HEK293 (cell line): ENCODE data around the gene ADAMTS10.

Source experiments
- CTCF ChIA-PET: fragments of 350-600 bp; formaldehyde crosslinking; extraction: SDS; loops from one replicate; lab custom pipeline; 2021; ENCODE audit warnings: antibody characterized with exemption; lab: Yijun Ruan, JAX
- POLR2A ChIA-PET: fragments of 300-600 bp; formaldehyde crosslinking; extraction: SDS; loops from one replicate; lab custom pipeline; 2020; ENCODE audit warnings: antibody characterized with exemption, inconsistent platforms; lab: Yijun Ruan, JAX
- H3K27ac ChIP-seq: fragments of 200-500 bp; sonication (Bioruptor generic); 2 replicates; pipeline ENCODE4 v1.5.1; 2014; ENCODE audit warnings: low read depth, low read length, control low read depth, inconsistent platforms; ENCODE audit errors: extremely low read depth
- H3K36me3 ChIP-seq, 2 experiments: fragments of 200-500 bp in 1 of 2; sonication (Bioruptor generic) in 1 of 2; 1 replicate in 1 of 2; 2 replicates in 1 of 2; pipeline ENCODE4 v1.5.1; 2014 to 2017; ENCODE audit warnings: inconsistent platforms in 2 of 2, low read length in 2 of 2; ENCODE audit not compliant: control insufficient read depth in 2 of 2, insufficient read depth in 1 of 2
- H3K4me1 ChIP-seq: fragments of 200-500 bp; sonication (Bioruptor generic); 2 replicates; pipeline ENCODE4 v1.5.1; 2014; ENCODE audit warnings: mild to moderate bottlenecking, low read length, inconsistent platforms; ENCODE audit not compliant: control insufficient read depth, insufficient read depth
- H3K4me3 ChIP-seq: 2 replicates; pipeline ENCODE4 v1.5.1; 2011; ENCODE audit warnings: low read depth, mild to moderate bottlenecking, control low read depth, low read length, moderate library complexity
- H3K9me3 ChIP-seq: fragments of 200-500 bp; sonication (Bioruptor generic); 2 replicates; pipeline ENCODE4 v1.5.1; 2014; ENCODE audit warnings: low read depth, low read length, inconsistent platforms; ENCODE audit not compliant: control insufficient read depth, insufficient read depth
- PRDM1 ChIP-seq: fragments of 450-650 bp; formaldehyde crosslinking; IDR thresholded peaks from 2 replicates; pipeline ENCODE4; 2016; ENCODE audit warnings: missing biosample characterization, missing genetic modification characterization
- SCRT1 ChIP-seq: fragments of 450-650 bp; formaldehyde crosslinking; IDR thresholded peaks from 2 replicates; pipeline ENCODE4 v1.5.1; 2016; ENCODE audit warnings: missing biosample characterization, missing genetic modification characterization, borderline replicate concordance
- ZIC2 ChIP-seq: fragments of 450-650 bp; formaldehyde crosslinking; IDR thresholded peaks from 2 replicates; pipeline ENCODE4 v1.5.1; 2016; ENCODE audit warnings: missing biosample characterization, missing genetic modification characterization
- ZNF121 ChIP-seq: fragments of 450-650 bp; formaldehyde crosslinking; IDR thresholded peaks from 2 replicates; pipeline ENCODE4 v1.5.1; 2016; ENCODE audit warnings: missing biosample characterization, missing genetic modification characterization
- ZNF16 ChIP-seq: fragments of 450-650 bp; formaldehyde crosslinking; IDR thresholded peaks from 2 replicates; pipeline ENCODE4 v1.5.1; 2016; ENCODE audit warnings: low read depth, missing biosample characterization, missing genetic modification characterization
- ZNF211 ChIP-seq: fragments of 450-650 bp; formaldehyde crosslinking; IDR thresholded peaks from 2 replicates; pipeline ENCODE4 v1.5.1; 2016; ENCODE audit warnings: low read depth, missing biosample characterization, missing genetic modification characterization
- ZNF214 ChIP-seq: fragments of 450-650 bp; formaldehyde crosslinking; IDR thresholded peaks from 2 replicates; pipeline ENCODE4 v1.5.1; 2017; ENCODE audit warnings: missing biosample characterization, mild to moderate bottlenecking, missing genetic modification characterization, borderline replicate concordance
- ZNF239 ChIP-seq: fragments of 450-650 bp; formaldehyde crosslinking; IDR thresholded peaks from 2 replicates; pipeline ENCODE4 v1.5.1; 2016; ENCODE audit warnings: missing biosample characterization, missing genetic modification characterization
- ZNF24 ChIP-seq: fragments of 450-650 bp; formaldehyde crosslinking; IDR thresholded peaks from 2 replicates; pipeline ENCODE4 v1.5.1; 2016; ENCODE audit warnings: missing biosample characterization, missing genetic modification characterization
- ZNF248 ChIP-seq: fragments of 450-650 bp; formaldehyde crosslinking; IDR thresholded peaks from 2 replicates; pipeline ENCODE4 v1.5.1; 2017; ENCODE audit warnings: missing biosample characterization, missing genetic modification characterization
- ZNF335 ChIP-seq: fragments of 450-650 bp; formaldehyde crosslinking; conservative IDR thresholded peaks from 2 replicates; pipeline ENCODE4 v1.5.1; 2016; ENCODE audit warnings: missing biosample characterization, missing genetic modification characterization
- ZNF341 ChIP-seq: fragments of 450-650 bp; formaldehyde crosslinking; IDR thresholded peaks from 2 replicates; pipeline ENCODE4; 2016; ENCODE audit warnings: low read depth, missing biosample characterization, missing genetic modification characterization
- ZNF391 ChIP-seq: fragments of 450-650 bp; formaldehyde crosslinking; IDR thresholded peaks from 2 replicates; pipeline ENCODE4 v1.5.1; 2016; ENCODE audit warnings: low read depth, missing biosample characterization, missing genetic modification characterization, borderline replicate concordance
- ZNF426 ChIP-seq: fragments of 450-650 bp; formaldehyde crosslinking; IDR thresholded peaks from 2 replicates; pipeline ENCODE4 v1.5.1; 2017; ENCODE audit warnings: missing biosample characterization, missing genetic modification characterization, mild to moderate bottlenecking, inconsistent platforms, moderate library complexity
- ZNF514 ChIP-seq: fragments of 450-650 bp; formaldehyde crosslinking; IDR thresholded peaks from 2 replicates; pipeline ENCODE4 v1.5.1; 2016; ENCODE audit warnings: missing biosample characterization, missing genetic modification characterization
- ZNF529 ChIP-seq: fragments of 450-650 bp; formaldehyde crosslinking; IDR thresholded peaks from 2 replicates; pipeline ENCODE4 v1.5.1; 2017; ENCODE audit warnings: missing genetic modification characterization, missing biosample characterization; ENCODE audit not compliant: insufficient replicate concordance
- ZNF623 ChIP-seq: fragments of 450-650 bp; formaldehyde crosslinking; IDR thresholded peaks from 2 replicates; pipeline ENCODE4 v1.5.1; 2016; ENCODE audit warnings: missing biosample characterization, missing genetic modification characterization
- ZNF707 ChIP-seq: fragments of 450-650 bp; formaldehyde crosslinking; IDR thresholded peaks from 2 replicates; pipeline ENCODE4 v1.5.1; 2016; ENCODE audit warnings: missing biosample characterization, missing genetic modification characterization
- ZNF76 ChIP-seq: fragments of 450-650 bp; formaldehyde crosslinking; IDR thresholded peaks from 2 replicates; pipeline ENCODE4; 2016; ENCODE audit warnings: low read depth, missing biosample characterization, missing genetic modification characterization, borderline replicate concordance
- ZNF792 ChIP-seq: fragments of 450-650 bp; formaldehyde crosslinking; IDR thresholded peaks from 2 replicates; pipeline ENCODE4 v1.5.1; 2016; ENCODE audit warnings: missing biosample characterization, missing genetic modification characterization
- ZSCAN30 ChIP-seq: fragments of 450-650 bp; IDR thresholded peaks from 2 replicates; pipeline ENCODE4 v1.5.1; 2018; ENCODE audit warnings: missing biosample characterization, mild to moderate bottlenecking, missing genetic modification characterization, moderate library complexity
- TF ChIP-seq, protein P1 (sequence below): fragments of 450-650 bp; formaldehyde crosslinking; IDR thresholded peaks from 2 replicates; pipeline ENCODE4 v1.5.1; 2017; ENCODE audit warnings: missing biosample characterization, missing genetic modification characterization
- TF ChIP-seq, protein P2 (sequence below): fragments of 450-650 bp; formaldehyde crosslinking; IDR thresholded peaks from 2 replicates; pipeline ENCODE4 v1.5.1; 2017; ENCODE audit warnings: missing biosample characterization, missing genetic modification characterization
- TF ChIP-seq, protein P3 (sequence below): sonication (generic); formaldehyde crosslinking; IDR thresholded peaks from 2 replicates; pipeline ENCODE4 v1.8.1; 2022; ENCODE audit warnings: mild to moderate bottlenecking, moderate library complexity, missing genetic modification reagents

The ADAMTS10 gene

DNA sequence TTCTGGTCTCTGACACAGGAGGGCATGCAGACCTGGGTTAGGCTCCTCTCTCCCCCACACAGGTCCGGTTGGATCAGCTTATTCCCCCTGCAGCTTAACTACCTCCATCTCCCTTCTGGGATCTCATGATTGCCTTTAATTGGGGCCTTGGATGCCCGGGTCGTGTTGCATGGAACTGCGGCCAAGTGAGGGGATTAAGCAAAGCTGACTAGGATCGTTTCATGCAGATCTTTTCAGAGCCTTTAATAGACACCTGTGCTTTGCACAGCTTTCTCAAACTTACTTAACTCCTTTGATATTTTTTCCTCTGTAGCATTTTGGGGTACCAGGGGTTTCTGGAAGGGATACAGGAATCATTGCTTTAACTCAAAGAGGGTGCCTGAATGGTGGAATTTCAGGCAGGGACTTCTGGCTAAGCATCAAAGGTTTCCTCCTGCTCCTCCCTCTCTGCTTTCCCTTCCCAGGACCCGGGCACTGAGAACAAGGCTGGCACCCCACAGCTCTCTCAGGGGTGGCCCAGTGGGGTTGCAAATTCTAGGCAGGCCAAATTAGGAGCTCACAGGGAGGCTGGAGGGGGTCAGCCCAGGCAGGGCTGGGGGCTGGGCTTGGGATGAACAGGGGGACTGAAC is 20.4 kb upstream of the ADAMTS10 start:
- ChIA-PET POLR2A (interaction anchor here (0.6 kb wide), 1 partner anchor 9 kb away, joined by 4 read pairs; no protein-coding TSS in a partner anchor), CTCF (interaction anchor here (0.6 to 1.2 kb wide), 3 partner anchors 11 to 23 kb away, joined by 3 to 5 read pairs (median 3); no protein-coding TSS in a partner anchor)
- no peak overlapping the region for H3K4me3 ChIP-seq
- TF ChIP-seq ZNF707 (tag by site-specific recombination) (no peak), ZIC2 (tag by site-specific recombination) (peak; percentile 98), ZNF239 (peak; percentile 61; the same call in 1 of the 2 replicates)
- H3K9me3 ChIP-seq = no peaks in the 10 kb centered on the region
- H3K4me1 ChIP-seq = 0 out of 2 replicates have a peak, but pooled peaks cover 2% of the 10 kb centered on the region
- H3K27ac ChIP-seq = no peak overlapping the region
- H3K36me3 ChIP-seq = no peaks in the 10 kb centered on the region

DNA sequence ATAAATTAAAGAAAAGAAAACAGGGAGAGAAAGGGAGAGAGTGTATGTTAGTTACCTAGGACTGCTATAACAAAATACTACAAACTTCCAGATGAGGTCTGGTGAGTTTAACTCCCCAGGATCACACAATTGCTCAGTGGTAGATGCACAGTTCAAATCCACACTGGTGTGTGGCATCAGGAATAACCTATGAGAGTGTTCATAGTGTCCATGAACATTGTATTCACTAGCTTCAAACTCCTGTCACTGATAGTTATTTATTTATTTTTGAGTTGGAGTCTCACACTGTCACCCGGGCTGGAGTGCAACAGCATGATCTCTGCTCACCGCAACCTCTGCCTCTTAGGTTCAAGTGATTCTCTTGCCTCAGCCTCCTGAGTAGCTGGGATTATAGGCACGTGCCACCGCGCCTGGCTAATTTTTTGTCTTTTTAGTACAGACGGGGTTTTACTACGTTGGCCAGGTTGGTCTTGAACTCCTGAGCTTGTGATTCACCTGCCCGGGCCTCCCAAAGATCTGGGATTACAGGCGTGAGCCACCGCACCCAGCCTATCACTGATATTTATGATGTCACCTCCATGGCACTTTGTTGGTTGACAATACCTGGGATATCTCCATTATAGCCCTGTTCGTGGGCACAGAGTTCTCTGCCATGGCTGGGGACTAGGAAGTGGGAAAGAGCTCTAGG is 19.6 kb upstream of the ADAMTS10 start, which contains the start of gene NFILZ:
NFILZ (plus strand) TSS at position 638 of the 688 bp plus-strand sequence. CDS start 46,133 bp downstream, outside the sequence.
- no peak within 1 kb of the TSS for H3K4me3 ChIP-seq
- POLR2A ChIA-PET = interaction anchor here (0.6 kb wide), 1 partner anchor 8 kb away, joined by 4 read pairs; no protein-coding TSS in a partner anchor
- no peak for TF ChIP-seq ZNF335 (tag by site-specific recombination)
- TF ChIP-seq, protein P1, sequence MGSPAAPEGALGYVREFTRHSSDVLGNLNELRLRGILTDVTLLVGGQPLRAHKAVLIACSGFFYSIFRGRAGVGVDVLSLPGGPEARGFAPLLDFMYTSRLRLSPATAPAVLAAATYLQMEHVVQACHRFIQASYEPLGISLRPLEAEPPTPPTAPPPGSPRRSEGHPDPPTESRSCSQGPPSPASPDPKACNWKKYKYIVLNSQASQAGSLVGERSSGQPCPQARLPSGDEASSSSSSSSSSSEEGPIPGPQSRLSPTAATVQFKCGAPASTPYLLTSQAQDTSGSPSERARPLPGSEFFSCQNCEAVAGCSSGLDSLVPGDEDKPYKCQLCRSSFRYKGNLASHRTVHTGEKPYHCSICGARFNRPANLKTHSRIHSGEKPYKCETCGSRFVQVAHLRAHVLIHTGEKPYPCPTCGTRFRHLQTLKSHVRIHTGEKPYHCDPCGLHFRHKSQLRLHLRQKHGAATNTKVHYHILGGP = no peak
- TF ChIP-seq ZNF529 (tag by site-specific recombination) = no peak
- no peak for TF ChIP-seq ZNF121 (tag by site-specific recombination)
- peak; percentile 94 for TF ChIP-seq ZNF248 (tag by site-specific recombination)
- TF ChIP-seq PRDM1 = 0 out of 2 replicates have a peak, but pooled peaks have one; percentile 27
- TF ChIP-seq ZNF341 = no peak
- no peak for TF ChIP-seq ZNF391 (tag by site-specific recombination)
- no peak for TF ChIP-seq ZNF76 (tag by site-specific recombination)
- no peak for TF ChIP-seq ZNF514 (tag by site-specific recombination)
- TF ChIP-seq, protein P2, sequence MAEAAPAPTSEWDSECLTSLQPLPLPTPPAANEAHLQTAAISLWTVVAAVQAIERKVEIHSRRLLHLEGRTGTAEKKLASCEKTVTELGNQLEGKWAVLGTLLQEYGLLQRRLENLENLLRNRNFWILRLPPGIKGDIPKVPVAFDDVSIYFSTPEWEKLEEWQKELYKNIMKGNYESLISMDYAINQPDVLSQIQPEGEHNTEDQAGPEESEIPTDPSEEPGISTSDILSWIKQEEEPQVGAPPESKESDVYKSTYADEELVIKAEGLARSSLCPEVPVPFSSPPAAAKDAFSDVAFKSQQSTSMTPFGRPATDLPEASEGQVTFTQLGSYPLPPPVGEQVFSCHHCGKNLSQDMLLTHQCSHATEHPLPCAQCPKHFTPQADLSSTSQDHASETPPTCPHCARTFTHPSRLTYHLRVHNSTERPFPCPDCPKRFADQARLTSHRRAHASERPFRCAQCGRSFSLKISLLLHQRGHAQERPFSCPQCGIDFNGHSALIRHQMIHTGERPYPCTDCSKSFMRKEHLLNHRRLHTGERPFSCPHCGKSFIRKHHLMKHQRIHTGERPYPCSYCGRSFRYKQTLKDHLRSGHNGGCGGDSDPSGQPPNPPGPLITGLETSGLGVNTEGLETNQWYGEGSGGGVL (tag by site-specific recombination) = no peak
- no peak for TF ChIP-seq ZNF426
- TF ChIP-seq ZNF211 (tag by site-specific recombination) = no peak
- CTCF ChIA-PET = interaction anchor here (0.6 to 1.2 kb wide), 2 partner anchors 15 to 24 kb away, joined by 3 to 5 read pairs; no protein-coding TSS in a partner anchor
- H3K9me3 ChIP-seq = no peaks in the 10 kb centered on the region
- H3K4me1 ChIP-seq = 0 out of 2 replicates have a peak, but pooled peaks cover 2% of the 10 kb centered on the region
- no peak within 1 kb of the TSS for H3K27ac ChIP-seq
- H3K36me3 ChIP-seq = no peaks in the 10 kb centered on the region

DNA sequence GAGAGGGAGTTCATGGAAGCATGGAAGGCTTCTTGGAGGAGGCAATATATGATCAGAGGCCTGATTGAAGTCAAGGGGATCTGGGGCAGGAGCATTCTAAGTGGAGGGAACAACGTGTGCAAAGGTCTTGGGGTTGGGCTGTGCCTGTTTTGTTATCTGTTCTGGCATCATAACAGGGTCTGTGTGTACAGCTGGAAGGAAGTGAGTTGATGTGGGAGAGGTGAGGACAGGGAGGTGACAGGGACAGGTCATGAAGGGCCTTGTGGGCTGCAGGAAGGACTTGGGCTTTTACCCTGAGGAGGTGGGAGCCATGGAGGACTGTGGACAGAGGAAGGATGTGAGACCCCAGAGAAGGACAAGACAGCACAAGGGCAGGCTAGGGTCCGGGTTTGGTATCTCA is 18.7 kb upstream of the ADAMTS10 start:
- 0 out of 2 replicates have a peak, but pooled peaks have one; percentile 31 for TF ChIP-seq ZNF16
- no peak for TF ChIP-seq SCRT1 (tag by site-specific recombination)
- TF ChIP-seq ZNF623 (tag by site-specific recombination) = peak; percentile 46; the same call in 1 of the 2 replicates
- TF ChIP-seq ZSCAN30 (tag by site-specific recombination) = no peak
- TF ChIP-seq, protein P3, sequence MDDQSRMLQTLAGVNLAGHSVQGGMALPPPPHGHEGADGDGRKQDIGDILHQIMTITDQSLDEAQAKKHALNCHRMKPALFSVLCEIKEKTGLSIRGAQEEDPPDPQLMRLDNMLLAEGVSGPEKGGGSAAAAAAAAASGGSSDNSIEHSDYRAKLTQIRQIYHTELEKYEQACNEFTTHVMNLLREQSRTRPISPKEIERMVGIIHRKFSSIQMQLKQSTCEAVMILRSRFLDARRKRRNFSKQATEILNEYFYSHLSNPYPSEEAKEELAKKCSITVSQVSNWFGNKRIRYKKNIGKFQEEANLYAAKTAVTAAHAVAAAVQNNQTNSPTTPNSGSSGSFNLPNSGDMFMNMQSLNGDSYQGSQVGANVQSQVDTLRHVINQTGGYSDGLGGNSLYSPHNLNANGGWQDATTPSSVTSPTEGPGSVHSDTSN (CRISPR knock-in tag) = no peak
- no peak for TF ChIP-seq ZNF214
- TF ChIP-seq ZNF24 (tag by site-specific recombination) = no peak
- no peak for TF ChIP-seq ZNF792
- no peak for TF ChIP-seq ZNF426
- TF ChIP-seq ZNF121 (tag by site-specific recombination) = no peak
- ChIA-PET POLR2A (no interaction called here), CTCF (no interaction called here)
- Histone ChIP-seq H3K4me1 (0 out of 2 replicates have a peak, but pooled peaks cover 2% of the 10 kb centered on the region), H3K36me3 (no peaks in the 10 kb centered on the region), H3K9me3 (no peaks in the 10 kb centered on the region), H3K27ac (no peak overlapping the region), H3K4me3 (no peak overlapping the region)
